Ramos (cell line): Measurements from ENCODE around the gene PIEZO1.
"Not testable (repeated sequence)": the region's sequence is repeated elsewhere in the genome, so short reads cannot be mapped to it uniquely, and the experiment has no call there.

Experiments used
- in situ Hi-C: fragments of 300-500 bp; cut with MboI; formaldehyde crosslinking; loops from one replicate; pipeline ENCODE4 v1.14.3; 2022; ENCODE audit warnings: low sequenced_read_pairs; ENCODE audit not compliant: unreplicated experiment

The PIEZO1 gene, protein sequence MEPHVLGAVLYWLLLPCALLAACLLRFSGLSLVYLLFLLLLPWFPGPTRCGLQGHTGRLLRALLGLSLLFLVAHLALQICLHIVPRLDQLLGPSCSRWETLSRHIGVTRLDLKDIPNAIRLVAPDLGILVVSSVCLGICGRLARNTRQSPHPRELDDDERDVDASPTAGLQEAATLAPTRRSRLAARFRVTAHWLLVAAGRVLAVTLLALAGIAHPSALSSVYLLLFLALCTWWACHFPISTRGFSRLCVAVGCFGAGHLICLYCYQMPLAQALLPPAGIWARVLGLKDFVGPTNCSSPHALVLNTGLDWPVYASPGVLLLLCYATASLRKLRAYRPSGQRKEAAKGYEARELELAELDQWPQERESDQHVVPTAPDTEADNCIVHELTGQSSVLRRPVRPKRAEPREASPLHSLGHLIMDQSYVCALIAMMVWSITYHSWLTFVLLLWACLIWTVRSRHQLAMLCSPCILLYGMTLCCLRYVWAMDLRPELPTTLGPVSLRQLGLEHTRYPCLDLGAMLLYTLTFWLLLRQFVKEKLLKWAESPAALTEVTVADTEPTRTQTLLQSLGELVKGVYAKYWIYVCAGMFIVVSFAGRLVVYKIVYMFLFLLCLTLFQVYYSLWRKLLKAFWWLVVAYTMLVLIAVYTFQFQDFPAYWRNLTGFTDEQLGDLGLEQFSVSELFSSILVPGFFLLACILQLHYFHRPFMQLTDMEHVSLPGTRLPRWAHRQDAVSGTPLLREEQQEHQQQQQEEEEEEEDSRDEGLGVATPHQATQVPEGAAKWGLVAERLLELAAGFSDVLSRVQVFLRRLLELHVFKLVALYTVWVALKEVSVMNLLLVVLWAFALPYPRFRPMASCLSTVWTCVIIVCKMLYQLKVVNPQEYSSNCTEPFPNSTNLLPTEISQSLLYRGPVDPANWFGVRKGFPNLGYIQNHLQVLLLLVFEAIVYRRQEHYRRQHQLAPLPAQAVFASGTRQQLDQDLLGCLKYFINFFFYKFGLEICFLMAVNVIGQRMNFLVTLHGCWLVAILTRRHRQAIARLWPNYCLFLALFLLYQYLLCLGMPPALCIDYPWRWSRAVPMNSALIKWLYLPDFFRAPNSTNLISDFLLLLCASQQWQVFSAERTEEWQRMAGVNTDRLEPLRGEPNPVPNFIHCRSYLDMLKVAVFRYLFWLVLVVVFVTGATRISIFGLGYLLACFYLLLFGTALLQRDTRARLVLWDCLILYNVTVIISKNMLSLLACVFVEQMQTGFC (N-terminal part only)

GRCh38 chr16:88785106-88785924, at the start of gene PIEZO1:
TSS of gene PIEZO1 (minus strand) at chr16:88785220. CDS start at chr16:88784964, 256 bp downstream.
- in situ Hi-C loops: no loop called here

GRCh38 chr16:88834670-88835069, 49.6 kb upstream of the PIEZO1 start:
- in situ Hi-C loops: no loop called here

DNA sequence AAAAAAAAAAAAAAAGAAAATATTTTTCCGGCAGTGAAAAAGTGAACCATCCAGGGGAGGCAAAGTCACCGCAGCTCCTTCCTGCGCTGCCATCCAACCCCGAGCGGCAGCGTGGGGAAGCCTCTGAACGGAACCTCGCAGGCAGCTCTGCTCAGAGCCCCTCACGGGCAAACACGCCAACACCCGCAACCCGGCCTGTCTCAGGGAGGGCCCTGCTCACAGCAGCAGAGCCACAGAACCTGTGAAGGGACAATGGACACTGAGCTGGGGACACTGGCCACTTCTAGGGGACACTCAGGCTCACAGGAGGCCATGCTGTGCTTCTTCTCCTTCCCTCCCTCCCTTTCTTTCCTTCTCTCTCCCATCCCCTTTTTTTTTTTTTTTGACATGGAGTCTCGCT, 48.1 kb upstream of the PIEZO1 start:
- in situ Hi-C loops: no loop called here

- in situ Hi-C loops: no loop called here
Observed at GRCh38 chr16:88831838-88832237, 46.8 kb upstream of the PIEZO1 start.

DNA sequence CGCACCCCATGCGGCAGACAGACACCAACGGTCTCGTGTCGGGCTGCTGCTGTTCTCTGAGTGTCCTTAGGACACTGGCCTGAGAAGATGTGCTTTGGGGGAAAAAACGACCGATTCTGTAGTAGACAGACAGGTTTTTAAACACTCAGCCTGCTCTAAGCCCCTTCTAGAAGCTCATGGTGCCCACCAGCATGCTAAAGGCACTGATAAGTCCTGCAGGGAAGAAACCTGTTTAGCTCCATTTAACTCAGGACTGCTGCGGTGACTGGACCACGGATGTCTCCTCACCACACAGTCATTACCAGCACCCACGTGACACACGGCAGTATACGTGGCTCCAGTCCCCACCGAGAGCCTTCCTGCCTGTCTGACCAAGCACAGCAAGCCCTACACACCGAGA, 45.8 kb upstream of the PIEZO1 start:
- in situ Hi-C loops: no loop called here

DNA sequence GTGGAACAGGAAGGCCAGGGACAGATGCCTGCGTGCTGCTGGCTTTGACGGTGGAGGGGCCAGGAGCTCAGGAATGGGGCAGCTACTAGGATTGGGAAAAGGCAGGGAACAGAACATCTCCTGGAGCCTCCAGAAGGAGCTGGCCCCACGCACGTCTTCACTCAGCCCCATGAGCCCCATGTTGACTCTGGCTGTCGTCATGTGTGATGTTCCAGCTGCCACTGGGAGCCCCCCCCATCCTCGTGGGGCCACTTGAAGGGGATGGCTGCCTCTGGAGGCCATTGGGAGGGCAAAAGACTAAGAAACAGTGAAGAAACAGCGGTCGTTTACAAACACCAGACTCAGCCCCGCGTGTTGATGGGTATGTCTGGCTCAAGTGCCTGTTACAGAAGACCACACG, 45.2 kb upstream of the PIEZO1 start:
- in situ Hi-C loops: no loop called here

- in situ Hi-C loops: no loop called here
Observed at GRCh38 chr16:88828711-88829110, 43.7 kb upstream of the PIEZO1 start.

DNA sequence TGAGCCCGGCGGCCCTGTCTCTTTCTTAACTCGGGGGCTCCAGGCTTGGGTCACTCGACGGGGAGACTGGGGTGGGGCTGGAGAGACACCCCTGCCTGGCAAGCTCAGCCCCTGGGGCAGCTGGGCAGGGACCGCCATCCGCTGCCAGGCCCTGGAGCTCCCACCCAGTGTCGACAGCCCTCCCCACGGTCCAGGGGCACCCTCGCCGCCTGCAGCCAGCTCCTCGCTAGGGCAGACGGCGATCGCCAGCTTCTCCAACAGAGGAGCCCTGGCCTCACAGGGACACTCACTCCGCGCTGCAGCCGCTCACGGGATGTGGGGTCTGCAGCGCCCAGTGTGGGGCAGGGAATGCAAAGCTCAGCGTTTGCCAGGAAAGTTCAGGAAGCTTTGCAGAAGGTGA, 42.7 kb upstream of the PIEZO1 start:
- in situ Hi-C loops: no loop called here

- in situ Hi-C loops: no loop called here
Observed at GRCh38 chr16:88826070-88826840, 41.2 kb upstream of the PIEZO1 start.

- in situ Hi-C loops: no loop called here
Observed at GRCh38 chr16:88825146-88825545, 40.1 kb upstream of the PIEZO1 start.

DNA sequence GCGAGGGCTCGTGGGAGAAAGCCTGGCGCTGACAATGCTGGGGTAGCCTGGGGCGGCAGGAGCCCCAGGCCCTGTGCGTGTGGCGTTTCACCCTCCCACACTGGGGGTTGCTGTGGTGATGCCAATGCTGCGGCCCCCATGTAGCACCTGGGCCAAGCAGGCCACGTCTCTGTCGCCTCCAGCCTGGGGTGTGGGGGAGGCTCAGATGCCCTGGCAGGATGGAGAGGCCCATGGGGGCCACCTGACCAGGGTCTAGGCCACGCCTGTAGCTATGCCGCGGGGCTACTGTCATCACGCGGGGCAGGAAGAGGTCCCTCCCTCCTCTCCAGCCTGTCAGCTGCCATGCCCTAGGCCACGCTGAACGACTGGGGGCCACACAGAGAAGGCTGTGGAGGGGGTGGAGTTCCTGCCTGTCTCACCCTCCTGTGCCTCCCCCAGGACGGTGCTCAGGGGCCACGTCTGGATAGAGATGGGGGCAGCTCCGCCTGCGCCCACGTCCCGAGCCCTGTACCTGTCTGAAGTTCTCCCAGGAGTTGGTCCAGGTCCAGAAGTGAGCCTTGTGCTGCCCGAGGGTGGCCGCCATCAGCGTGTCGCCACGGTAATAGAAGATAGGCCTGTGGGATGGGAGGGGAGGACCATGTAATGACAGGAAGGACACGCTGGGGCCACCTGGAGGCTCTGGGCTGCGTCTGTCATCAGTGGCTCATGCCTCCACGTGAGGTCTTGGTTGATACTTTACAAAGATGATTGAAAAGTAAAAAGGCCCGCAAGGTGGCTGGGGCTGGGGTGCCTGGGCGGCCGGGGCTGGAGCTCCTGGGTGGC, 39.4 kb upstream of the PIEZO1 start:
- in situ Hi-C loops: no loop called here

DNA sequence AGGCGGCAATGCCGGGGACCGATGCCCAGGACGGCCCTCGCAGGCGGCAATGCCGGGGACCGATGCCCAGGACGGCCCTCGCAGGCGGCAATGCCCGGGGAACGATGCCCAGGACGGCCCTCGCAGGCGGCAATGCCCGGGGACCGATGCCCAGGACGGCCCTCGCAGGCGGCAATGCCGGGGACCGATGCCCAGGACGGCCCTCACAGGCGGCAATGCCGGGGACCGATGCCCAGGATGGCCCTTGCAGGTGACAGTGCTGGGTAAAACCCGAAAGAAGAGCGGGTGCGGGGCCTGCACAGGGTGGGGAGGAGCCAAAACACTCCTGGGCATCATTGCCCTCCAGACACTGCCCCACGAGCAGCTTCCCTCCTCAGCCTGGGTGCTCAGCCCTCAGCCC, 38.6 kb upstream of the PIEZO1 start:
- in situ Hi-C loops: not testable (repeated sequence)

DNA sequence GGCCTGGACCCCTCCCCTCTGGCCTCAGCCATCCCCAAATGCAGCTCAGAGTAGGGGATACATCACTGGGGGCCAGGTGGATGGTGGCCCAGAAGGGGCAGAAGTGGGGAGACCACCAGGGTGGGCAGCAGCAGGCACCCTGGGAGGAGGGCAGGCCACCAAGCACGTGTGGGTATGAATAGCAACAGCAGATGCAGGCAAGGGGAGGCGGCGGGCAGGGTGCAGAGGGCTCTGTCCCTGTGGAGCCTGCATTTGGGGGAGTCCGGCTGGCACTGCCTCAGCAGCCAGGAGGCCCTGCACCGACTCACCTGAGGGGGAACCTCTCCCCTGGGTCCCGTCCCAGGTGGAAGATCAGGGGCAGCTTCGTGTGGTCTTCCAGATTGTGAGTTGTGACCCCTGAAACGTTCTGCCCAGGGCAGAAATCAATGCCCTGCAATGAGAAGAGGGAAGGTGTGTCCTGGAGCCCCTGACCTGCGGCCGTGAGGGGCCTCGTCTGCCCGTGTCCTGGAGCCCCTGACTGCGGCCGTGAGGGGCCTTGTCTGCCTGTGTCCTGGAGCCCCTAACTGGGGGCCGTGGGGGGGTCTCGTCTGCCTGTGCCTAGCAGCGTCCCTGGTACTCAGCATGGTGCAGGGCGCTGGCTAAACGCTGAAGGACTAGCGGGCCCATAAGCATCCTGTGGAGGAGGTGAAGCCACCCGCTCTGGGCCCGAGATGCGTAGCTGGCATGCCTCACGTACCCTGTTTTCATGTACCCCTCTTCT, 37.4 kb upstream of the PIEZO1 start:
- in situ Hi-C loops: no loop called here

GRCh38 chr16:88821168-88821850, 36.3 kb upstream of the PIEZO1 start:
- in situ Hi-C loops: no loop called here

DNA sequence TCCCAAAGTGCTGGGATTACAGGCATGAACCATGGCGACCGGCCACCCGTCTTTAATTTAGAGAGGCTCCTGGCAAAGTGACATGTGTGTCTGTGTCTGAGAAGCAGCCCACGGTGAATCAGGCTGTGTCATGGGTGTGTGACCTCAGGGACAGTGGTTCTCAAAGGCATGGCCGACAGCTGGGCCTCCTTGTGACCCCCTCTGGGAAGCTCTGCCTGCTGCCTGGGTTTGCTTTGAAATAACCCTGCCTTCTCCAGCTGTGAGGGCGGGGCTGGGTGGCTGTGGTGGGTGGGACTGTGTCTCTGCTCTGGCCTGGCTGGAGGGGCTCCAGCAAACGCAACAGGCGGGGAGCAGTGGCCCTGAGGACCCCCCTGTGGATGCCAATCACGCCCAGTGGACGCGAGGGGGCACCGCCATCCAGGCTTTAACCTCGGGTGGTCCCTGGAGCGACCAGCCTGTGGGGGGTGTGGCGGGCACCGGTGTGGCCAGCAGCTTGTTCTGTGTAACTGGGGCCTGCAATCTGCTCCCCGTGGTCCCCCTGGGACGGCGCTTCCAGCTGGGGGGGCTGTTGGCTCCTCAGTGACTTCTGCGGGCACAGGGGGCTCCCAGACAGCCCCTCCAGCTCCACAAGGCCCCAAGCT, 35.5 kb upstream of the PIEZO1 start:
- in situ Hi-C loops: no loop called here

DNA sequence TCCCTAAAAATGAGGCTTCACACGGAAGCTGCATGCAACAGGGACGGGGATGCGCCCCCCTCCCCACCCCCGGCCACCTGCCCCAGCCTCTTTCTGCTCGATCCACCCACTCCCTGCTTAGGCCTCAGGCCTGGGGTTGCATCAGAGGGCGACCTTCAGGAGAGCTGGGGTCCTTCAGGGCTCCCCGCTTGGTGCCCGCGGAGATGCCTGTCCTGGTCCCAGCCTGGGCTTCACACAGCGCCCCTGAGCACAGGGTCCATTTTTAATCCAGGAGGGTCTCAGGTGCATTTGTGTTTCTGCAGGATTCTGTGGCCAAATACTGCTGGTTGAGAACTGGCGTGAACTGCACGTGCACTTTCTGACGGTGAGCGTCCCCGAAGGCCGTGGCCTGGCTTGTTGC, 34.1 kb upstream of the PIEZO1 start:
- in situ Hi-C loops: loop anchor here (5.0 kb wide), 1 partner anchor 348 kb away; no protein-coding TSS in a partner anchor

- in situ Hi-C loops: loop anchor here (5.0 kb wide), 1 partner anchor 349 kb away; no protein-coding TSS in a partner anchor
Observed at GRCh38 chr16:88818575-88818874, 33.5 kb upstream of the PIEZO1 start.
